ENCODE results near the gene CD55.

DNA sequence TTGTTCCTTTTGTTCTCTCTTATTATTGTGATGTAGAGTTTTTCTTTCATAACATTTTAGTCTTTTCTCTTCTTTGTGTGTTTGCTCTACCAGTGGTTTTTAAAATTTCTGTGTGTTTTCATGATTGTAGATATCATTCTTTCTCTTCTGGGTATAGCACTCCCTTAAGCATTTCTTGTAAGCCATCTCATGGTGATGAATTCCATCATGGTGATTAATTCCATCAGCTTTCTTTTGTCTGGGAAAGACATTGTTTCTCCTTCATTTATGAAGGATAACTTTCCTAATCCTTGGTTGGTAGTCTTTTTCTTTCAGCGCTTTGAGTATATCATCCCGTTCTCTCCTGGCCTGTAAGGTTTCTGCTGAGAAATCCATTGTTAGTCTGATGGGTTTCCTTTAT lies 22.7 kb downstream of the CD55 start:
- TF ChIP-seq SMC3 (conservative IDR thresholded peaks at IDR 0.05; ENCODE audit: poor library complexity) (no peak), CTCF (IDR thresholded peaks at IDR 0.05; ENCODE audit: poor library complexity, severe bottlenecking) (no peak), TAF1 (IDR thresholded peaks at IDR 0.05; ENCODE audit: low read depth) (no peak), POLR2AphosphoS5 (IDR thresholded peaks at IDR 0.05) (no peak), EZH2 (IDR thresholded peaks at IDR 0.05; ENCODE audit: borderline replicate concordance, insufficient read depth, low read length, poor library complexity, severe bottlenecking) (no peak), EP300 (conservative IDR thresholded peaks at IDR 0.05; ENCODE audit: poor library complexity, severe bottlenecking) (no peak), REST (IDR thresholded peaks at IDR 0.05; ENCODE audit: borderline replicate concordance) (no peak), MXI1 (conservative IDR thresholded peaks at IDR 0.05; ENCODE audit: poor library complexity, severe bottlenecking) (no peak), RAD21 (conservative IDR thresholded peaks at IDR 0.05) (no peak)

All from neural cell (in vitro differentiated cells).